ENCODE data around the gene MICAL1.

MICAL1 gene

GRCh38 chr6:109451376-109451775, 4.2 kb downstream of the MICAL1 start:
- Histone ChIP-seq H3K4me1 (ENCODE audit: control insufficient read depth, insufficient read depth, low read length) (no peaks in the 10 kb centered on the region), H3K36me3 (ENCODE audit: control insufficient read depth in 2 of 2, insufficient read depth in 1 of 2, low read length in 2 of 2) (peaks cover 0 to 32% of the 10 kb centered on the region in 2 experiments; a peak in 1 of 3 replicates), H3K27ac (ENCODE audit: extremely low read depth, low read depth, low read length) (no peak overlapping the region), H3K9me3 (ENCODE audit: control insufficient read depth, insufficient read depth, low read depth, low read length) (no peaks in the 10 kb centered on the region), H3K4me3 (ENCODE audit: low read depth, low read length) (no peak overlapping the region)
- POLR2A ChIA-PET, result interaction anchor here (0.7 to 2.8 kb wide), 2 partner anchors 10 to 134 kb away, joined by 5 to 17 read pairs; partner anchors contain the start of genes PPIL6 and SMPD2
- TF ChIP-seq ZNF341 (tag by site-specific recombination; IDR thresholded peaks at IDR 0.05; ENCODE audit: low read depth) (no peak), ZBTB21 (tag by site-specific recombination; IDR thresholded peaks at IDR 0.05) (no peak), ZNF211 (tag by site-specific recombination; IDR thresholded peaks at IDR 0.05; ENCODE audit: low read depth) (no peak), ZNF157 (tag by site-specific recombination; IDR thresholded peaks at IDR 0.05) (no peak), ZNF112 (tag by site-specific recombination; IDR thresholded peaks at IDR 0.05) (no peak), ZNF521 (tag by site-specific recombination; IDR thresholded peaks at IDR 0.05) (no peak)
- CTCF ChIA-PET, result interaction anchor here (0.6 kb wide), 1 partner anchor 33 kb away, joined by 4 read pairs; no protein-coding TSS in a partner anchor

- no peak overlapping the region for H3K27ac ChIP-seq (ENCODE audit: extremely low read depth, low read depth, low read length)
- no peak overlapping the region for H3K4me3 ChIP-seq (ENCODE audit: low read depth, low read length)
- TF ChIP-seq TRIM28 (IDR thresholded peaks at IDR 0.05; ENCODE audit: borderline replicate concordance, low read length), result 0 out of 2 replicates have a peak, but pooled peaks have one; percentile 15
- TF ChIP-seq ZNF501 (tag by site-specific recombination; IDR thresholded peaks at IDR 0.05), result no peak
- H3K36me3 ChIP-seq (ENCODE audit: control insufficient read depth in 2 of 2, insufficient read depth in 1 of 2, low read length in 2 of 2), result peaks cover 0 to 38% of the 10 kb centered on the region in 2 experiments; a peak in 1 of 3 replicates
- no peaks in the 10 kb centered on the region for H3K4me1 ChIP-seq (ENCODE audit: control insufficient read depth, insufficient read depth, low read length)
- H3K9me3 ChIP-seq (ENCODE audit: control insufficient read depth, insufficient read depth, low read depth, low read length), result no peaks in the 10 kb centered on the region
- ChIA-PET POLR2A (interaction anchor here (0.7 to 2.8 kb wide), 2 partner anchors 10 to 134 kb away, joined by 5 to 17 read pairs; partner anchors contain the start of genes PPIL6 and SMPD2), CTCF (interaction anchor here (0.6 to 0.7 kb wide), 2 partner anchors 10 to 34 kb away, joined by 3 to 4 read pairs; partner anchors contain the start of genes PPIL6 and SMPD2)
These were observed 4.8 kb downstream of the MICAL1 start for GRCh38 chr6:109450801-109451200.

- H3K27ac ChIP-seq (ENCODE audit: extremely low read depth, low read depth, low read length), result no peak overlapping the region
- ChIA-PET POLR2A (interaction anchor here (0.6 to 2.8 kb wide), 4 partner anchors 9 to 101 kb away, joined by 5 to 17 read pairs (median 6); partner anchors contain the start of genes PPIL6 and SMPD2), CTCF (interaction anchor here (0.6 to 1.0 kb wide), 5 partner anchors 9 to 1470 kb away, joined by 3 to 4 read pairs (median 3); partner anchors contain the start of genes PPIL6 and SMPD2)
- peaks cover 0 to 46% of the 10 kb centered on the region in 2 experiments; a peak in 1 of 3 replicates for H3K36me3 ChIP-seq (ENCODE audit: control insufficient read depth in 2 of 2, insufficient read depth in 1 of 2, low read length in 2 of 2)
- no peak overlapping the region for H3K4me3 ChIP-seq (ENCODE audit: low read depth, low read length)
- H3K4me1 ChIP-seq (ENCODE audit: control insufficient read depth, insufficient read depth, low read length), result no peaks in the 10 kb centered on the region
- peak; percentile 83 for TF ChIP-seq SCRT2 (tag by site-specific recombination; IDR thresholded peaks at IDR 0.05)
- no peak for TF ChIP-seq ZNF747 (tag by site-specific recombination; IDR thresholded peaks at IDR 0.05)
- TF ChIP-seq HIC1 (tag by site-specific recombination; IDR thresholded peaks at IDR 0.05), result peak; percentile 63
- H3K9me3 ChIP-seq (ENCODE audit: control insufficient read depth, insufficient read depth, low read depth, low read length), result no peaks in the 10 kb centered on the region
These were observed 5.5 kb downstream of the MICAL1 start for GRCh38 chr6:109449795-109450673.

GRCh38 chr6:109449064-109449794, 6.3 kb downstream of the MICAL1 start:
- Histone ChIP-seq H3K9me3 (ENCODE audit: control insufficient read depth, insufficient read depth, low read depth, low read length) (no peaks in the 10 kb centered on the region), H3K4me1 (ENCODE audit: control insufficient read depth, insufficient read depth, low read length) (no peaks in the 10 kb centered on the region), H3K27ac (ENCODE audit: extremely low read depth, low read depth, low read length) (no peak overlapping the region), H3K36me3 (ENCODE audit: control insufficient read depth in 2 of 2, insufficient read depth in 1 of 2, low read length in 2 of 2) (peaks cover 0 to 54% of the 10 kb centered on the region in 2 experiments; a peak in 1 of 3 replicates), H3K4me3 (ENCODE audit: low read depth, low read length) (no peak overlapping the region)
- ChIA-PET CTCF (interaction anchor here (0.6 to 1.0 kb wide), 5 partner anchors 7 to 1469 kb away, joined by 3 to 4 read pairs (median 3); partner anchors contain the start of genes PPIL6 and SMPD2), POLR2A (interaction anchor here (0.6 to 2.8 kb wide), 5 partner anchors 8 to 100 kb away, joined by 3 to 17 read pairs (median 5); partner anchors contain the start of genes PPIL6 and SMPD2)
- TF ChIP-seq ZNF274 (IDR thresholded peaks at IDR 0.05; ENCODE audit: low read length) (no peak), ZNF274 (tag by site-specific recombination; IDR thresholded peaks at IDR 0.05; ENCODE audit: borderline replicate concordance) (no peak), ZNF148 (tag by site-specific recombination; IDR thresholded peaks at IDR 0.05; ENCODE audit: borderline replicate concordance) (no peak), BCL11A (tag by site-specific recombination; IDR thresholded peaks at IDR 0.05; ENCODE audit: low read depth) (no peak), KLF9 (tag by site-specific recombination; IDR thresholded peaks at IDR 0.05; ENCODE audit: low read depth) (no peak)
